ENCODE measurements around the gene REPIN1.

Gene REPIN1

GRCh38 chr7:150421831-150422230 is 53.2 kb downstream of the REPIN1 start:
- H3K79me2 ChIP-seq (ENCODE audit: low read length): no peaks in the 10 kb centered on the region

More at GRCh38 chr7:150421831-150422230, 53.2 kb downstream of the REPIN1 start:
- no peaks in the 10 kb centered on the region for H3F3A ChIP-seq (ENCODE audit: insufficient read depth, low read length)
- no peaks in the 10 kb centered on the region for H3K9me2 ChIP-seq (replicated peaks; ENCODE audit: insufficient read depth, low read length)
- no peaks in the 10 kb centered on the region for H3K27me3 ChIP-seq (replicated peaks; ENCODE audit: insufficient read depth, low read length)
- no peaks in the 10 kb centered on the region for H3K9me3 ChIP-seq (replicated peaks; ENCODE audit: insufficient read depth, low read length)
- H3K27ac ChIP-seq (ENCODE audit: low read length): no peak overlapping the region
- TF ChIP-seq EZH2 (optimal IDR thresholded peaks at IDR 0.05; ENCODE audit: low read depth, low read length) (no peak), EZH2phosphoT487 (IDR thresholded peaks at IDR 0.05; ENCODE audit: low read length) (no peak)
- TF ChIP-seq, protein P1, sequence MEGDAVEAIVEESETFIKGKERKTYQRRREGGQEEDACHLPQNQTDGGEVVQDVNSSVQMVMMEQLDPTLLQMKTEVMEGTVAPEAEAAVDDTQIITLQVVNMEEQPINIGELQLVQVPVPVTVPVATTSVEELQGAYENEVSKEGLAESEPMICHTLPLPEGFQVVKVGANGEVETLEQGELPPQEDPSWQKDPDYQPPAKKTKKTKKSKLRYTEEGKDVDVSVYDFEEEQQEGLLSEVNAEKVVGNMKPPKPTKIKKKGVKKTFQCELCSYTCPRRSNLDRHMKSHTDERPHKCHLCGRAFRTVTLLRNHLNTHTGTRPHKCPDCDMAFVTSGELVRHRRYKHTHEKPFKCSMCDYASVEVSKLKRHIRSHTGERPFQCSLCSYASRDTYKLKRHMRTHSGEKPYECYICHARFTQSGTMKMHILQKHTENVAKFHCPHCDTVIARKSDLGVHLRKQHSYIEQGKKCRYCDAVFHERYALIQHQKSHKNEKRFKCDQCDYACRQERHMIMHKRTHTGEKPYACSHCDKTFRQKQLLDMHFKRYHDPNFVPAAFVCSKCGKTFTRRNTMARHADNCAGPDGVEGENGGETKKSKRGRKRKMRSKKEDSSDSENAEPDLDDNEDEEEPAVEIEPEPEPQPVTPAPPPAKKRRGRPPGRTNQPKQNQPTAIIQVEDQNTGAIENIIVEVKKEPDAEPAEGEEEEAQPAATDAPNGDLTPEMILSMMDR (IDR thresholded peaks at IDR 0.05; ENCODE audit: low read length): no peak
- no peak for DNase-seq
- no peaks in the 10 kb centered on the region for H3K36me3 ChIP-seq (replicated peaks; ENCODE audit: insufficient read depth, low read length)
- H3K4me2 ChIP-seq (ENCODE audit: low read depth, low read length): no peak overlapping the region
- H3K4me3 ChIP-seq (ENCODE audit: low read length): no peak overlapping the region
- no peak overlapping the region for H3K9ac ChIP-seq (ENCODE audit: low read length)
- peaks cover 10% of the 10 kb centered on the region; the same call in 1 of the 2 replicates for H3K4me1 ChIP-seq (ENCODE audit: low read length)
- H2AFZ ChIP-seq (ENCODE audit: low read length): no peak overlapping the region
- no peaks in the 10 kb centered on the region for H4K20me1 ChIP-seq (ENCODE audit: insufficient read depth, low read length)

All from MM.1S (cell line).